GM20000 (cell line): ENCODE measurements around the gene LEFTY1.

Experiments
- DNase-seq: peaks from one replicate; pipeline ENCODE4 v3.0.0; 2012; ENCODE audit warnings: low spot score
- TF ChIP-seq, protein P1 (sequence below): IDR thresholded peaks from 2 replicates; pipeline ENCODE4 v1.5.1; 2012; ENCODE audit warnings: mild to moderate bottlenecking, control low read depth; ENCODE audit errors: extremely low read depth, missing control alignments

LEFTY1 gene

DNA sequence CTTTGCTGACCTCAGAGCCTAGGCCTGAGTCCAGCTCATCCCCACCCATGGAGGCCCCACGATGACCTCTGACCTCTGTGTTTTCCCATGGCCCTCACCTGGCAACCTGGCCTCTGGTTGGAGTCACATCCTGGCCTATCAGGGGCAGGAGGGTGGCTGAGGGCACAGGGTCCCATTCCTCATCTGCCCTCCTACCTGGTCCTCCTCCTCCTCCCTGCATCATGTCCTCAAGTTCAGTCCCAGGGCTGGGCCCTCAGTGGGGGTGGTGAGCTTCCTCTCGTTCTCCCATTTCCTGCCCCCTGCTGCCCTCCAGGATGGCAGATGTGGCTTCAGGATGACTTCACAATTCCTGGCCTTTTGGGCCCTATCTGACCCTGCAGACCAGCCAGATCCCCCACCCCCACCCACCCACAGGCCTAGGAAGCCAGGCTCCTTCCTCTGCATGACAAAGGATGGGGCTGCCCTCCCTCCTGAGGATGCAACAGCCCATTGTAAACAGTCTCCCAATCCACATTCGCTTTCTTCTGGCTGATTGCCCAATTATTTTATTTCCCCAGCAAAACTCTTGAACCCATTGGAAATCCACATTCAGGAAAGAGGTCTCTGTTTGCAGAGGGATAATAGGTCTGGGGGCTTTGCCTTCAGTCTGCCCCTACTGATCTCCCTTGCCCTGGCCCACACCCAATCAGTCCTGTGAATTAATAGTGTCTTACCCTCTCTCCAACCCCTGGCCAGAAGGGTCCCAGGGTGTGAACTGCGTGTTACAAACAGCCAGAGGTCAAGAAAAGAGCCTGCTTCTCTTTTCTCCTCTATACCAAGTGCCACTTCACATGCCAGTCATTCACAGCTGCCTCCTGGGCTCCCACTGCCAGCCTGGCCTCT, 10.3 kb upstream of the LEFTY1 start:
- DNase-seq = no peak

DNA sequence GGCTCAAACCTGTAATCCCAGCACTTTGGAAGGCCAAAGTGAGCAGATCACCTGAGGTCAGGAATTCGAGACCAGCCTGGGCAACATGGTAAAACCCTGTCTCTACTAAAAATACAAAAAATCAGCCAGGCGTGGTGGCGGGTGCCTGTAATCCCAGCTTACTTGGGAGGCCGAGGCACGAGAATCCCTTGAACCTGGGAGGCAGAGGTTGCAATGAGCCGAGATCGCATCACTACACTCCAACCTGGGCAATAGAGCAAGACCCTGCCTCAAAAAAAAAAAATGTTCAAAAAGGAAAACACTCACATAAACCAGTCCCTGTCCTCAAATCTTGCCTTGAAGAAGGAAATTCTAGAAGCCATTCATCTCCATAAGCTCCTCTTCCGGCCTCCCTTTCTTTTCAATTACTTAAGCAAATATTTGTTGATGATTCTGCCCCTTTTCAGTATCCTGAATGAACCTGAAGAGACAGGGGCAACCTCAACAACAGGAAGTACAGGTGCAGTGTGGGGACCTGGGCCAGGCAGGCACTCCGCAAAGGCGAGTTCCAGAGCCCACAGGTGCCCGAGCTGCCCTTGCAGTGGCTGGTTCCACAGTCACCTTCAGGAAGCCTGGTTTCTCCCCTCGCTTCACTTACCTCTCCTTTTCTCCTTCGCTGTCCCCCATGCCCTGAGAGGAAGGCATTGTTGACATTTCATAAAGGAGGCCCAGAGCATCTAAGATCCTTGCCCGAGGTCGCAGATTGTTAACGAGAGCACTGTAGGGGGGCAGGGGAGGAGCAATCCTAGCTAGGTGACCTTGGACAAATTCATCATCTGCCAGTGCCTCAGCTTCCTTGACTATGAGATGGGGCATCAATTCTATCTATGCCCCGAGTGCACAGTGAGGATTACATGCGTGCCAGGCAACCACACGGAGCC, 8.9 kb upstream of the LEFTY1 start:
- TF ChIP-seq, protein P1, sequence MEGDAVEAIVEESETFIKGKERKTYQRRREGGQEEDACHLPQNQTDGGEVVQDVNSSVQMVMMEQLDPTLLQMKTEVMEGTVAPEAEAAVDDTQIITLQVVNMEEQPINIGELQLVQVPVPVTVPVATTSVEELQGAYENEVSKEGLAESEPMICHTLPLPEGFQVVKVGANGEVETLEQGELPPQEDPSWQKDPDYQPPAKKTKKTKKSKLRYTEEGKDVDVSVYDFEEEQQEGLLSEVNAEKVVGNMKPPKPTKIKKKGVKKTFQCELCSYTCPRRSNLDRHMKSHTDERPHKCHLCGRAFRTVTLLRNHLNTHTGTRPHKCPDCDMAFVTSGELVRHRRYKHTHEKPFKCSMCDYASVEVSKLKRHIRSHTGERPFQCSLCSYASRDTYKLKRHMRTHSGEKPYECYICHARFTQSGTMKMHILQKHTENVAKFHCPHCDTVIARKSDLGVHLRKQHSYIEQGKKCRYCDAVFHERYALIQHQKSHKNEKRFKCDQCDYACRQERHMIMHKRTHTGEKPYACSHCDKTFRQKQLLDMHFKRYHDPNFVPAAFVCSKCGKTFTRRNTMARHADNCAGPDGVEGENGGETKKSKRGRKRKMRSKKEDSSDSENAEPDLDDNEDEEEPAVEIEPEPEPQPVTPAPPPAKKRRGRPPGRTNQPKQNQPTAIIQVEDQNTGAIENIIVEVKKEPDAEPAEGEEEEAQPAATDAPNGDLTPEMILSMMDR = no peak
- DNase-seq = no peak

More for the DNA sequence above, 10.3 kb upstream of the LEFTY1 start:
- TF ChIP-seq, protein P1 = no peak

DNA sequence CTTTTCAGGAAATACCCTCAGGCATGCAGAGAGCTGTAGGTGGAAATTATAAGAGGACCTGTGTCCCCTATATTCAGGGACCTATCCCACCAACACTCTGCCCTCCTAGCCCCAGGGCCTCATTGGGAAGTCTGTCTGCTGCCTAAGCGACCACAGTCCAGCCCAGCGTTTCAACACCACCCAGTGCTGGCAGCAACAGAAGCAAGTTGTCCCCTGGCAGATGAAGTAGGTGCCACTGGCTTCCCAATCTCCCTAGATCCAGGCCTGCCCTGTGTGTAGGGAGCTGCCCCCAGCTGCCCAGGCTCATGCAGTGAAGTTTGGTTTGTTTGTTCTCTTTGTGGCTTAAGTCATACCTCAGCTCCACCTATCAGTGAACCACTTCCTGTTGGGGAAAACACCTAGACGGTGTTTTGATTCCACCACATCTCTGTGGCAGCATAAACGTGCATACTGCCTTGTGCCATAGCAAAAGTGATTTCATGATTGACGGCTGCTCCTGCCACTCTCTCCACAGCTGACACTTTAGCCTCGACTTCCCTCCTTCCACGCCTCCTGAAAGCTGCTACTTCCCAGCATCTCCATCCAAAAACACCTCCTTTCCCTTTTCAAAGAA, 8.1 kb upstream of the LEFTY1 start:
- TF ChIP-seq, protein P1 = no peak
- peak; percentile 92 for DNase-seq

DNA sequence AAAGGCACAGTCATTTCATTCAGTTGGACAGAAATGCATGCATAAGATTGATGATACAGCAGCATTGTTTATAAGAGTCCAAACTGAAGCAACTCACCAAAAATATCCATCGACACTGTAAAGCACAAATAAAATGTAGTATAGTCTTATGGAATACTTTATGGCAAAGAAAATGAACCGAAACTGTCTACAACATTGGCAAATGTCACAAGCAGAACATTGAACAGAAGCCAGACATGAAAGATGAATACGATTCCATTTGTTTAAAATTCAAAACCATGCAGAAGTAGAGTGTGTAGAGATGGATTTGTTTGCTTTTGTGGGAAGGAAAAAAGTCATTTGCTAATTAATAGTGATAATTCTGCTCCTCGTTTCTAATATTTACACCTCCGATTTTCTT, 7.5 kb upstream of the LEFTY1 start:
- TF ChIP-seq, protein P1 = no peak

DNA sequence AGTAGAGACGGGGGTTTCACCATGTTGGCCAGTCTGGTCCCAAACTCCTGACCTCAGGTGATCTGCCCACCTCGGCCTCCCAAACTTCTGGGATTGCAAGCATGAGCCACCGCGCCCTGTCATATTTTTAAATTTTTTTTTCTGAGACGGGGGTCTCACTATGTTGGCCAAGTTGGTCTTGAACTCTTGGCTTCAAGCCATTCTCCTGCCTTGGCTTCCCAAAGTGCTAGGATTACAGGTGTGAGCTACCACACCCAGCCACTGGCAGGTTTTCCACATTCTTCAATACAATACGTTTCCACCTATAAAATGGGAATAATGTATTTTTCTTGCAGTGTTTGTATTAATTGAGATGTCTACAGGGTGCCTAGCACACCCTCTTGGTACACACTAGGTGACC, 3.4 kb upstream of the LEFTY1 start:
- TF ChIP-seq, protein P1 = no peak
- no peak for DNase-seq

More for the DNA sequence above, 7.5 kb upstream of the LEFTY1 start:
- no peak for DNase-seq

DNA sequence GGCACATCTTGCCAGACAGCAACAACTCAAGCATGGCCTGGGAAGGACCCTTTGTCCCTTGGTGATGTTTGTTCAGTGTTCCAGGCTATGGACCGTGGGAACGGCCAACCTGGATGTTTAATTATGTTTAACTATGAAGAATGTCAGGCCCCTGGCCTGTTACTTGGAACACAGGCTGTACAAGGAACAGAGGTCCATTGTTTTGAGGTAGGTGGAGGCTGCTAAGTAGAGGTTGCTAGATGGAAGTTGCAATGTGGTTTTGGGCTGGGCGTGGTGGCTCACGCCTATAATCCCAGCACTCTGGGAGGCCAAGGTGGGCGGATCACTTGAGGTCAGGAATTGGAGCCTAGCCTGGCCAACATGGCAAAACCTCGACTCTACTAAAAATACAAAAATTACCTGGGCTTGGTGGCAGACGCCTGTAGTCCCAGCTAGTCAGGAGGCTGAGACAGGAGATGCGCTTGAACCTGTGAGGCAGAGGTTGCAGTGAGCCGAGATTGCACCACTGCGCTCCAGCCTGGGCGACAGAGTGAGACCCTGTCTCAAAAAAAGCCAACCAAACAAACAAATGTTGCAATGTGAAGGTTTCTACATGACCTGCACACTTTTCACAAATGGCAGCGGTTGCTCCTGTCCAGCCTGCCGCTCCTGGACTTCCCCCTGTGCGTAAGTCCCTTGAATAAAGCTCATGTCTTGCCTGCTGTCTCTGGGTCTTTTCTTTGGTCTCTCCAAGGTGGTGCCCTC, 2.5 kb upstream of the LEFTY1 start:
- TF ChIP-seq, protein P1 = no peak
- DNase-seq = no peak
